CD4-positive, alpha-beta T cell treated with Interleukin-1 beta for 1 hour (primary cell): ENCODE results near the gene RABL3.
A peak's percentile ranks its signal among the peaks of the same experiment; 100 is the strongest.
"Not testable (repeated sequence)": the region's sequence is repeated elsewhere in the genome, so short reads cannot be mapped to it uniquely, and the experiment has no call there.

ENCODE experiments used
- DNase-seq, 2 donors: peaks; one replicate each; pipeline ENCODE4 v3.0.0-alpha.2; 2020 to 2022

The RABL3 gene

GRCh38 chr3:120742198-120742848 is at the start of gene RABL3, which contains the start of gene GTF2E1:
Gene RABL3 (minus strand): TSS chr3:120742516. CDS start chr3:120742507, 9 bp downstream.
Gene GTF2E1 (plus strand): TSS chr3:120742744. CDS start chr3:120750553, 7,809 bp downstream.
- DNase-seq: peak; percentile 97 to 99

- DNase-seq: no peak
These were observed 49.6 kb upstream of the RABL3 start for GRCh38 chr3:120791913-120792312.

- no peak for DNase-seq
These were observed 48.7 kb upstream of the RABL3 start for GRCh38 chr3:120791010-120791409.

- not testable (repeated sequence) for DNase-seq
These were observed 43.5 kb upstream of the RABL3 start for GRCh38 chr3:120785832-120786231.

- peak in 1 of 2 donors; percentile 2 for DNase-seq
These were observed 38.7 kb upstream of the RABL3 start for GRCh38 chr3:120780977-120781376.

- DNase-seq: no peak
These were observed 36.5 kb upstream of the RABL3 start for GRCh38 chr3:120778776-120779175.

- no peak for DNase-seq
These were observed 33.1 kb upstream of the RABL3 start for GRCh38 chr3:120775411-120775810.

GRCh38 chr3:120773932-120774331 is 31.6 kb upstream of the RABL3 start:
- DNase-seq: no peak

GRCh38 chr3:120772081-120772480 is 29.8 kb upstream of the RABL3 start:
- DNase-seq: no peak

- DNase-seq: no peak
These were observed 28.6 kb upstream of the RABL3 start for GRCh38 chr3:120770891-120771290.

GRCh38 chr3:120769436-120769835 is 27.1 kb upstream of the RABL3 start:
- DNase-seq: no peak

GRCh38 chr3:120767106-120767505 is 24.8 kb upstream of the RABL3 start:
- no peak for DNase-seq

GRCh38 chr3:120766576-120766975 is 24.3 kb upstream of the RABL3 start:
- no peak for DNase-seq

- DNase-seq: no peak
These were observed 23.6 kb upstream of the RABL3 start for GRCh38 chr3:120765830-120766493.

- DNase-seq: no peak
These were observed 21.9 kb upstream of the RABL3 start for GRCh38 chr3:120764206-120764605.

- DNase-seq: no peak
These were observed 21.3 kb upstream of the RABL3 start for GRCh38 chr3:120763601-120764000.

- DNase-seq: no peak
These were observed 20.3 kb upstream of the RABL3 start for GRCh38 chr3:120762615-120763014.

GRCh38 chr3:120758551-120758950 is 16.2 kb upstream of the RABL3 start:
- DNase-seq: not testable (repeated sequence)

- DNase-seq: no peak
These were observed 13.7 kb upstream of the RABL3 start for GRCh38 chr3:120756061-120756460.

- DNase-seq: no peak
These were observed 11.5 kb upstream of the RABL3 start for GRCh38 chr3:120753810-120754209.

- DNase-seq: no peak
These were observed 10.5 kb upstream of the RABL3 start for GRCh38 chr3:120752865-120753264.

- no peak for DNase-seq
These were observed 9.9 kb upstream of the RABL3 start for GRCh38 chr3:120752230-120752629.

GRCh38 chr3:120749843-120750242 is 7.5 kb upstream of the RABL3 start:
- DNase-seq: no peak

- DNase-seq: no peak
These were observed 3.1 kb upstream of the RABL3 start for GRCh38 chr3:120745466-120745865.
